Right atrium auricular region (tissue), 2 donors: ENCODE results near the gene RNF213. TPM values are rescaled to one million over a fixed set of nuclear protein-coding genes. Genes with fewer than 3 reads are reported as not detected.

Experiments used
- DNase-seq: peaks from one replicate; pipeline ENCODE4 v3.0.0-alpha.2; 2019; ENCODE audit warnings: low spot score
- H3K27ac ChIP-seq, 2 donors: fragments of 200-600 bp; sonication (generic); 1 replicate in 1 of 2; 2 replicates in 1 of 2; pipeline ENCODE4 v1.5.1; 2016 to 2019
- H3K27me3 ChIP-seq, 2 donors: fragments of 200-600 bp; sonication (generic); one replicate each; pipeline versions ENCODE4 v1.5.1 to v1.6.0; 2017 to 2019
- H3K36me3 ChIP-seq: fragments of 200-600 bp; sonication (generic); one replicate; pipeline ENCODE4 v1.5.1; 2016
- H3K4me1 ChIP-seq, 2 donors: fragments of 200-600 bp; sonication (generic); one replicate each; pipeline versions ENCODE4 v1.5.1 to v1.6.0; 2017 to 2019
- H3K4me3 ChIP-seq, 2 donors: fragments of 200-600 bp; sonication (generic); 1 replicate in 1 of 2; 2 replicates in 1 of 2; pipeline ENCODE4 v1.5.1; 2017 to 2019; ENCODE audit warnings: mild to moderate bottlenecking in 1 of 2, moderate library complexity in 1 of 2
- H3K9me3 ChIP-seq, 2 donors: fragments of 200-600 bp; sonication (generic); one replicate each; pipeline ENCODE4 v1.5.1; 2019
- total RNA-seq, 2 donors: library from RNA; depleted of rRNA; stranded (reverse); fragments of >200 nt; gene quantifications; one replicate each; pipeline ENCODE4 v1.1.0, GENCODE V29; 2016
- TF ChIP-seq, protein P1 (sequence below), 2 donors: fragments of 200-600 bp; sonication (generic); IDR thresholded peaks; one replicate each; pipeline ENCODE4 v1.5.1; 2019; ENCODE audit warnings: antibody characterized with exemption in 2 of 2

RNF213 gene
- total RNA-seq, 2 donors from 2014 or later: 27.3 to 36.8 TPM

DNA sequence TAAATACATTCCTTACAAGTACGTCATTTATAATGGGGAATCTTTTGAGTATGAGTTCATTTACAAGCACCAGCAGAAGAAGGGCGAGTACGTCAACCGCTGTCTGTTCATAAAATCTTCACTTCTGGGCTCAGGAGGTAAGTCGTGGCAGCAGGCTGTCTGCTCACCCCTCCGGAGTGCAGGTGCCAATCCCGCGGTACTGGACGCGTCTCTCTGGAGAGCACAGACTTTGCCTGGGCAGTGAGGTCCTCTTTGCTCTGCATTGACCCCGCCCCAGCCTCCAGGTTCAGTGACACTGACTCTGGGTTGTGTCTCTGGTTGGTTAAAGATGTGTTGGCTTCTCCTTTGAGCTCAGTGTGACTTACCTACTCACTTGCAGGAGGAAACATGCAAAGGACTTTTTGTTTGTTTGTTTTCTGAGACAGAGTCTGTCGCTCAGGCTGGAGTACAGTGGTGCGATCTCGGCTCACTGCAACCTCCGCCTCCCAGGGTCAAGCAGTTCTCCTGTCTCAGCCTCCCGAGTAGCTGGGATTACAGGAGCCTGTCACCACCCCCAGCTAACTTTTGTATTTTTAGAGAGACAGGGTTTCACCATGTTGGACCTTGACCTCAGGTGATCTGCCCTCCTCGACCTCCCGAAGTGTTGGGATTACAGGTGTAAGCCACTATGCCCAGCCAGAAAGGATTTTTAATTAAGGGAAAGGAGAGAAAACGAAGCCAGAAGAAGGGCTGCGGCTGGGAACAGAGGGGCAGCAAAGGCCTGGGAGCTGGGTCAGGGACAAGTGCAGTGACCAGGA lies 31.2 kb downstream of the RNF213 start:
- TF ChIP-seq, protein P1, sequence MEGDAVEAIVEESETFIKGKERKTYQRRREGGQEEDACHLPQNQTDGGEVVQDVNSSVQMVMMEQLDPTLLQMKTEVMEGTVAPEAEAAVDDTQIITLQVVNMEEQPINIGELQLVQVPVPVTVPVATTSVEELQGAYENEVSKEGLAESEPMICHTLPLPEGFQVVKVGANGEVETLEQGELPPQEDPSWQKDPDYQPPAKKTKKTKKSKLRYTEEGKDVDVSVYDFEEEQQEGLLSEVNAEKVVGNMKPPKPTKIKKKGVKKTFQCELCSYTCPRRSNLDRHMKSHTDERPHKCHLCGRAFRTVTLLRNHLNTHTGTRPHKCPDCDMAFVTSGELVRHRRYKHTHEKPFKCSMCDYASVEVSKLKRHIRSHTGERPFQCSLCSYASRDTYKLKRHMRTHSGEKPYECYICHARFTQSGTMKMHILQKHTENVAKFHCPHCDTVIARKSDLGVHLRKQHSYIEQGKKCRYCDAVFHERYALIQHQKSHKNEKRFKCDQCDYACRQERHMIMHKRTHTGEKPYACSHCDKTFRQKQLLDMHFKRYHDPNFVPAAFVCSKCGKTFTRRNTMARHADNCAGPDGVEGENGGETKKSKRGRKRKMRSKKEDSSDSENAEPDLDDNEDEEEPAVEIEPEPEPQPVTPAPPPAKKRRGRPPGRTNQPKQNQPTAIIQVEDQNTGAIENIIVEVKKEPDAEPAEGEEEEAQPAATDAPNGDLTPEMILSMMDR (IDR thresholded peaks at IDR 0.05): no peak
- H3K36me3 ChIP-seq: peaks cover 88% of the 10 kb centered on the region
- no peak for DNase-seq

GRCh38 chr17:80292521-80292971 lies 31.9 kb downstream of the RNF213 start:
- no peaks in the 10 kb centered on the region for H3K27me3 ChIP-seq
- DNase-seq: no peak
- TF ChIP-seq, protein P1 (IDR thresholded peaks at IDR 0.05): no peak
- H3K36me3 ChIP-seq: peaks cover 94% of the 10 kb centered on the region
- H3K27ac ChIP-seq: no peak overlapping the region
- no peak overlapping the region for H3K4me3 ChIP-seq
- no peaks in the 10 kb centered on the region for H3K4me1 ChIP-seq
- H3K9me3 ChIP-seq: no peaks in the 10 kb centered on the region

More for the DNA sequence above, 31.2 kb downstream of the RNF213 start:
- no peak overlapping the region for H3K4me3 ChIP-seq
- H3K9me3 ChIP-seq: no peaks in the 10 kb centered on the region
- no peak overlapping the region for H3K27ac ChIP-seq
- no peaks in the 10 kb centered on the region for H3K4me1 ChIP-seq
- H3K27me3 ChIP-seq: no peaks in the 10 kb centered on the region

GRCh38 chr17:80294210-80294609 lies 33.6 kb downstream of the RNF213 start:
- Histone ChIP-seq H3K4me1 (no peaks in the 10 kb centered on the region), H3K27me3 (no peaks in the 10 kb centered on the region), H3K27ac (no peak overlapping the region), H3K4me3 (no peak overlapping the region), H3K36me3 (peaks cover 95% of the 10 kb centered on the region), H3K9me3 (no peaks in the 10 kb centered on the region)
- DNase-seq: no peak
- TF ChIP-seq, protein P1 (IDR thresholded peaks at IDR 0.05): no peak

DNA sequence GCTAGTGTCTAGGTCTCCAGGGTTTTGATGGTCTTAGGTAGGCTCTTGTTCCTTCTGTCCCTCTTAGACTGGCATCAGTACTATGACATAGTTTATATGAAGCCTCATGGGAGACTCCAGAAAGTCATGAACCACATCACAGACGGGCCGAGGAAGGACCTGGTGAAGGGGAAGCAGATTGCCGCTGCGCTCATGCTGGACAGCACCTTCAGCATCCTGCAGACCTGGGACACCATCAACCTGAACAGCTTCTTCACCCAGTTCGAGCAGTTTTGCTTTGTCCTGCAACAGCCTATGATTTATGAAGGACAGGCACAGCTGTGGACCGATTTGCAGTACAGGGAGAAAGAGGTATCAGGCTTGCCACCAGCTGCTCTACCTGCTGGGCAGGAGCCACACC lies 34.0 kb downstream of the RNF213 start:
- Histone ChIP-seq H3K4me3 (no peak overlapping the region), H3K9me3 (no peaks in the 10 kb centered on the region), H3K27me3 (no peaks in the 10 kb centered on the region), H3K27ac (no peak overlapping the region), H3K4me1 (no peaks in the 10 kb centered on the region), H3K36me3 (peaks cover 95% of the 10 kb centered on the region)
- TF ChIP-seq, protein P1 (IDR thresholded peaks at IDR 0.05): no peak
- DNase-seq: no peak

- Histone ChIP-seq H3K4me1 (no peaks in the 10 kb centered on the region), H3K27me3 (no peaks in the 10 kb centered on the region), H3K36me3 (peaks cover 95% of the 10 kb centered on the region), H3K4me3 (no peak overlapping the region), H3K27ac (no peak overlapping the region), H3K9me3 (no peaks in the 10 kb centered on the region)
- DNase-seq: no peak
- TF ChIP-seq, protein P1 (IDR thresholded peaks at IDR 0.05): no peak
These were observed 34.5 kb downstream of the RNF213 start for GRCh38 chr17:80295146-80295545.
